Measurements from ENCODE around the gene NUTM1.
A peak's percentile ranks its signal among the peaks of the same experiment; 100 is the strongest.
"Not testable (repeated sequence)": the region's sequence is repeated elsewhere in the genome, so short reads cannot be mapped to it uniquely, and the experiment has no call there.

Gene NUTM1

GRCh38 chr15:34336991-34337556 is 6.0 kb upstream of the NUTM1 start:
- DNase-seq = peak in 2 of 4 experiments; percentile 37 to 44

GRCh38 chr15:34337557-34338306 is 5.4 kb upstream of the NUTM1 start, which contains the start of gene SLC12A6:
TSS of gene SLC12A6 (minus strand) at chr15:34337781. CDS start at chr15:34336680, 1,101 bp downstream.
- DNase-seq = peak; percentile 74 to 89 (median 83)

DNA sequence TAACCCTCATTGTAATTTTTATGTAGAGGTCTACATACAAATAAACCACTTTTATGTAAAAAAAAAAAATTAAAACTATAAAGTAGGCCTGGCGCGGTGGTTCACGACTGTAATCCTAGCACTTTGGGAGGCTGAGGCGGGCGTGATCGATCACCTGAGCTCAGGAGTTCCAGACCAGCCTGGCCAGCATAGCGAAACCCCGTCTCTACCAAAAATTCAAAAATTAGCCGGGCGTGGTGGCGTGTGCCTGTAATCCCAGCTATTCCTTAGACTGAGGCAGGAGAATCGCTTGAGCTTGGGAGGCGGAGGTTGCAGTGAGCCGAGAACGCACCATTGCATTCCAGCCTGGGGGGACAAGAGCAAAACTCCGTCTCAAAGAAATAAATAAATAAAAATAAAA is 4.8 kb upstream of the NUTM1 start:
- DNase-seq = no peak

DNA sequence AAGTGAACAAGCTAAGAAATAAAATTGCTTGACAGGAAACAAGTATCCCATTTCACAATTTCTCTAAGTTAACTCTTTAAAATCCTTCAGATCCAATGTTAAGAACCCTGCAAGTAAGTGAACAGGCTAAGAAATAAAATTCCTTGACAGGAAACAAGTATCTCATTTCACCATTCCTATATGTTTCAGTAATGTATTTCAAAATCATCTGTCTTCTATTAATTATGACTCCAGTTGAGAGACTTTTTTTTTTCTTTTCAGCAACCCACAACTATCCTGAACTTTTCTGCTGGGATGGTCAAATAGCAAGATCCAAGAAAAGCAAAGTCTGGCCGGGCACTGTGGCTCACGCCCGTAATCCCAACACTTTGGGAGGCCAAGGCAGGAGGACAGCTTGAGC is 3.2 kb upstream of the NUTM1 start:
- no peak for DNase-seq

GRCh38 chr15:34341381-34342212 is 1.5 kb upstream of the NUTM1 start:
- no peak for DNase-seq

DNA sequence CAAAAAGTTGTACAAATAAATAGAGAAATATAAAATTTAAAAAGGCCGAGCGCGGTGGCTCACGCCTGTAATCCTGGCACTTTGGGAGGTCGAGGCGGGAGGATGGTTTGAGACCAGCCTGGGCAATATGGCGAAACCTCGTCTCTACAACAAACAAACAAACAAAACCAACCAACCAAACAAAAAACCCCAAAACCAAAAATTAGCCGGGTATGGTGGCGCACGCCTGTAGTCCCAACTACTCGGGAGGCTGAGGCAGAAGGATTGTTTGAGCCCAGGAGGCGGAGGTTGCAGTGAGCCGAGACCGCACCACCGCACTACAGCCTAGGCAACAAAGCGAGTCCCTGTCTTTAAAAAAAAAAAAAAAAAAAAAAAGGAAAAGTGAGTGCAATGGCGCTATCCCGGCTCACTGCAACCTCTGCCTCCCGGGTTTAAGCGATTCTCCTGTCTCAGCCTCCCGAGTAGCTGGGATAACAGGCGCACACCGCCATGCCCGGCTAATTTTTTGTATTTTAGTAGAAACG is 840 bp upstream of the NUTM1 start:
- DNase-seq = not testable (repeated sequence)

DNA sequence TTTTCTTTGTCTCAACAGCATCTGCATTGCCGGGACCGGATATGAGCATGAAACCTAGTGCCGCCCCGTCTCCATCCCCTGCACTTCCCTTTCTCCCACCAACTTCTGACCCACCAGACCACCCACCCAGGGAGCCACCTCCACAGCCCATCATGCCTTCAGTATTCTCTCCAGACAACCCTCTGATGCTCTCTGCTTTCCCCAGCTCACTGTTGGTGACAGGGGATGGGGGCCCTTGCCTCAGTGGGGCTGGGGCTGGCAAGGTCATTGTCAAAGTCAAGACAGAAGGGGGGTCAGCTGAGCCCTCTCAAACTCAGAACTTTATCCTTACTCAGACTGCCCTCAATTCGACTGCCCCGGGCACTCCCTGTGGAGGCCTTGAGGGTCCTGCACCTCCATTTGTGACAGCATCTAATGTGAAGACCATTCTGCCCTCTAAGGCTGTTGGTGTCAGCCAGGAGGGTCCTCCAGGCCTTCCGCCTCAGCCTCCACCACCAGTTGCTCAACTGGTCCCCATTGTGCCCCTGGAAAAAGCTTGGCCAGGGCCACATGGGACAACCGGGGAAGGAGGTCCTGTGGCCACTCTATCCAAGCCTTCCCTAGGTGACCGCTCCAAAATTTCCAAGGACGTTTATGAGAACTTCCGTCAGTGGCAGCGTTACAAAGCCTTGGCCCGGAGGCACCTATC is 5.0 kb downstream of the NUTM1 start:
- DNase-seq = no peak

- DNase-seq = no peak
These were observed 5.7 kb downstream of the NUTM1 start for GRCh38 chr15:34348735-34349300.

GRCh38 chr15:34349769-34350168 is 6.7 kb downstream of the NUTM1 start:
- DNase-seq = no peak

GRCh38 chr15:34352996-34353395 is 9.9 kb downstream of the NUTM1 start:
- not testable (repeated sequence) for DNase-seq

DNA sequence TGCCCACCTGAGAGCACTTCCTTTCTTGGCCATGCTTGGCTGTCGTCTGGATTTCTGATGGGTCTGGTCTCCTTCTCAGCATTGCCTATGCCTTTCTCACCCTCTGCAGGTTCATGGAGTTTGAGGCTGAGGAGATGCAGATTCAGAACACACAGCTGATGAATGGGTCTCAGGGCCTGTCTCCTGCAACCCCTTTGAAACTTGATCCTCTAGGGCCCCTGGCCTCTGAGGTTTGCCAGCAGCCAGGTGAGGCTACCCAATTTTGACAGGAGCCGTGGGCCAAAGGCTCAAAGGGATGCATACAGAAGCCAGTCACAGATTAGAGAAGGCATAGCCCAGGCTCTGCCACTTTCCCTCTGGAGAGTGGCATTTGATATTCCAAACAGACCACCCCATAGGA is 10.5 kb downstream of the NUTM1 start:
- DNase-seq = no peak

- DNase-seq = no peak
These were observed 11.2 kb downstream of the NUTM1 start for GRCh38 chr15:34354286-34354685.

DNA sequence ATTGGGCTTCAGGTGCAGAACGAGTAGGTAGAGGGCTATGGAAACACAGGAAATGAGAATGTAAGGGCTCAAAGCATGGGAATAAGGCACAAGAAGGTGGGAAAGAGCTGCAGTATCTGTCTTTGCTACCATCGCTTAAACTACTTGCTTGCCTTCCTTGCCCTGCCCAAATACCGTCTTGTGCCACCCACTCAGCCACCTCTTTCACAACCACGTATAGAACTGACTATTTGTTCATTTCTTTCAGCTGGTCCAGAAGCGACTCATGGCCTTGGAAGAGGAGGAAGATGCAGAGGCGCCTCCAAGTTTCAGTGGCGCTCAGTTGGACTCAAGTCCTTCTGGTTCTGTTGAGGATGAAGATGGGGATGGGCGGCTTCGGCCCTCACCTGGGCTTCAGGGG is 12.1 kb downstream of the NUTM1 start:
- no peak for DNase-seq

- no peak for DNase-seq
These were observed 14.5 kb downstream of the NUTM1 start for GRCh38 chr15:34357653-34358052.

GRCh38 chr15:34358367-34358766 is 15.3 kb downstream of the NUTM1 start:
- no peak for DNase-seq

- no peak for DNase-seq
These were observed 15.8 kb downstream of the NUTM1 start for GRCh38 chr15:34358948-34359347.

GRCh38 chr15:34359416-34359815 is 16.3 kb downstream of the NUTM1 start:
- no peak for DNase-seq

GRCh38 chr15:34360298-34360697 is 17.2 kb downstream of the NUTM1 start:
- no peak for DNase-seq

DNA sequence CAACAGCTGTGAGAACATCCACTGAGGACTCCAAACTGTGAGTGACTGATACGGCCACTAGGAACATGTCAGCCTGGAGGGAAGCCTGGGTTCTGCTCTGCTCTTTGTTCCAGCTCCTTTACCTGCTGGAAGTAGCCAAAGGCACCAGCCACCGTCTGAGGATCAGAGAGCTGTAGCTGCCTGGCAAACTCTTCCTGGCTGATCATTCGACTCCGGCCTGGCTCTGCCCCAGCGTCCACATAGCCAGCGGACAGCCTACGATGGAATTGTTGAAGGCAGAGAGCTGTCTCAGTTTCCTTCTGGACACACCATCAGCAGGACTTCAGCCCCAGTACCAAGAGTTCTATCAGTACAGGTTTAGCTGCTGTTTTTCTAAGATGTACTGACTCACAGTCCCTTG is 18.2 kb downstream of the NUTM1 start:
- DNase-seq = no peak

GRCh38 chr15:34362047-34362773 is 19.1 kb downstream of the NUTM1 start:
- DNase-seq = no peak

DNA sequence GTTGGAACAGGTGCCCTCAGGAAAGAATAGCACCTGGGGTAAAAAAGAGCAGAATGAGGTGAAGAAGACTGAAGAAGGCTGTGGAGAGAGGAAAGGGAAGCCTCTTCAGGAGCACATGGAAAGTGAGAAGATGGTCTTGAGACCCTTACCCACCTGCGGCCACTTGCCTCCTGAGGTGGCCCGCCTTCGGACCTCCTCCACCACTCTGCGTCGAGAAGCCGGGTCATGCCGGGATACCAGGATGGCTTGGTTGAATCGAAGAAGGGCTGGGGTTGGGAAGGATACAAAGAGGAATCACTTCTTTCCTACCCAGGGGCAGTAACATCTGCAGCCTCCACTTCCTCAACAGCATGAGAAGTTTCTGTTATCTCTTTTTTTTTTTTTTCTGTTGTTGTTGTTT is 20.9 kb downstream of the NUTM1 start:
- DNase-seq = no peak
